ENCODE results near the gene GAS2L1.

The GAS2L1 gene

DNA sequence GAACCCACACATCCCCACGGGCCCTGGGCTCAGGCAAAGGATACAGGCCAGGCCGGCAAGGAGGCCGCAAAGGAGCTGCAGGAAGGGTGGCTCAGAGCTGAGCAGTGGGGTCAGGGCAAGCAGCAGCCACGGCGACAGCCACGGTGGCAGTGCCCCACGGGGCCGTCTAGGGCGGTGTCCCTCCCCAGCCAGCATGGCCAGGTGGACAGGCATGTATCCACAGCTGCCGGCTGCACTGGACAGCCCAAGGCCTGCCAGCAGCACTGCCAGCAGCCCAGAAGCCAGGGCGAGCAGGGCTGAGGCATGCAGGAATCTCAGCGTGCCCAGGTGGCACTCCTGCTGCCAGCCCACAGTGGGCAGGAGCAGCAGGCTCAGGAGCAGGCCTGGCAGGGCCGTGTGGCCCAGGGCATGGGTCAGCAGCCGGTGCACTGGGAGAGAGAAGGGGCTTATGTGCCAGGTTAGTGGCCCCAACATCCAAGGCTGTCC, 42.6 kb upstream of the GAS2L1 start:
- H3K4me3 ChIP-seq (replicated peaks; ENCODE audit: low read depth, low read length): no peak overlapping the region
- TF ChIP-seq, protein P1, sequence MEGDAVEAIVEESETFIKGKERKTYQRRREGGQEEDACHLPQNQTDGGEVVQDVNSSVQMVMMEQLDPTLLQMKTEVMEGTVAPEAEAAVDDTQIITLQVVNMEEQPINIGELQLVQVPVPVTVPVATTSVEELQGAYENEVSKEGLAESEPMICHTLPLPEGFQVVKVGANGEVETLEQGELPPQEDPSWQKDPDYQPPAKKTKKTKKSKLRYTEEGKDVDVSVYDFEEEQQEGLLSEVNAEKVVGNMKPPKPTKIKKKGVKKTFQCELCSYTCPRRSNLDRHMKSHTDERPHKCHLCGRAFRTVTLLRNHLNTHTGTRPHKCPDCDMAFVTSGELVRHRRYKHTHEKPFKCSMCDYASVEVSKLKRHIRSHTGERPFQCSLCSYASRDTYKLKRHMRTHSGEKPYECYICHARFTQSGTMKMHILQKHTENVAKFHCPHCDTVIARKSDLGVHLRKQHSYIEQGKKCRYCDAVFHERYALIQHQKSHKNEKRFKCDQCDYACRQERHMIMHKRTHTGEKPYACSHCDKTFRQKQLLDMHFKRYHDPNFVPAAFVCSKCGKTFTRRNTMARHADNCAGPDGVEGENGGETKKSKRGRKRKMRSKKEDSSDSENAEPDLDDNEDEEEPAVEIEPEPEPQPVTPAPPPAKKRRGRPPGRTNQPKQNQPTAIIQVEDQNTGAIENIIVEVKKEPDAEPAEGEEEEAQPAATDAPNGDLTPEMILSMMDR (IDR thresholded peaks at IDR 0.05; ENCODE audit: low read depth, low read length, missing control alignments): no peak
- DNase-seq (ENCODE audit: extremely low read depth, low read depth): no peak

DNA sequence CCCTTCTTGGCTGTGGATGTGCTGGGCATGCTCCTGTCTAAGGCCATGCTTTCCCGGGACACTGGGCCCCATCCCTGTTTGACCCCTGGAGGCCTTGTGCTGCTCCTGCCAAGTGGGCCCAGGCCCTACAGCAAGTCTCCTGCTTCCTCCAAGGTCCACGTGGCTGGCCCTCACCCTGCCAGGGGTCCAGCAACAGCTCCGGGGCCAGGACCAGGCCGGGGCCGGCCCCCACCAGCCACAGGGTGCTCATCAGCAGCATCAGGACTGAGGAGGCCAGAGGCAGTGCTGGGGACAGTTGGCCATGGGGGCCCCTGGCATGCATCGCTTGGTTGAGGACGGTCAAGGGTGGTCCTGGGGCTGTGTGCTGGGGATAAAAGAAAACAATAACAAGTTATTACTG, 41.1 kb upstream of the GAS2L1 start:
- TF ChIP-seq, protein P1 (IDR thresholded peaks at IDR 0.05; ENCODE audit: low read depth, low read length, missing control alignments): no peak
- no peak for DNase-seq (ENCODE audit: extremely low read depth, low read depth)
- no peak overlapping the region for H3K4me3 ChIP-seq (replicated peaks; ENCODE audit: low read depth, low read length)

DNA sequence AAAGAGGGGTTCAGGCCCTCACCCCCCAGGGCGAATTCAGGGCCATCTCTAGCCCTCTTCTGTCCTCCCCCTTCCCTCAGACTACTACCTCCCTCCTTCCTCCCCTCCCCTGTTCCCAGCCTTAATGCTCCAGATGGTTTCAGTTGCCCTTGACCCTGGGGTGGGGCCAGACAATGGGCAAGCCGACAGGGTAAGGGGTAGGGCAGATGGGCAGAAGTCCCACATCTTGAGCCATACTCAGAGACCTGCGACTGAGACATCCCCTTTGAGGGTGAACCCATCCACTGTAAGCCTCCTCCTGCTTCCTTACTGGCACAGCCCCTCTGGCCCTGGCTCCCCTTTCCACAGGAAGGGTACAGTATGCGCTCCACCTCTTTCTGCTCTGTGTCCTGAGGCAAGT, 40.5 kb upstream of the GAS2L1 start:
- TF ChIP-seq, protein P1 (IDR thresholded peaks at IDR 0.05; ENCODE audit: low read depth, low read length, missing control alignments): no peak
- peak overlapping the region; percentile 80 for H3K4me3 ChIP-seq (replicated peaks; ENCODE audit: low read depth, low read length)
- DNase-seq (ENCODE audit: extremely low read depth, low read depth): no peak

GRCh38 chr22:29266564-29267461, 39.6 kb upstream of the GAS2L1 start:
- TF ChIP-seq, protein P1 (IDR thresholded peaks at IDR 0.05; ENCODE audit: low read depth, low read length, missing control alignments): no peak
- no peak for DNase-seq (ENCODE audit: extremely low read depth, low read depth)
- H3K4me3 ChIP-seq (replicated peaks; ENCODE audit: low read depth, low read length): peak overlapping the region; percentile 80

- peak overlapping the region; percentile 80 for H3K4me3 ChIP-seq (replicated peaks; ENCODE audit: low read depth, low read length)
- TF ChIP-seq, protein P1 (IDR thresholded peaks at IDR 0.05; ENCODE audit: low read depth, low read length, missing control alignments): no peak
- no peak for DNase-seq (ENCODE audit: extremely low read depth, low read depth)
Measured at GRCh38 chr22:29267462-29267857, 39.0 kb upstream of the GAS2L1 start.

- TF ChIP-seq, protein P1 (IDR thresholded peaks at IDR 0.05; ENCODE audit: low read depth, low read length, missing control alignments): no peak
- H3K4me3 ChIP-seq (replicated peaks; ENCODE audit: low read depth, low read length): peak within 1 kb of the TSS; percentile 80
- peak; percentile 71 for DNase-seq (ENCODE audit: extremely low read depth, low read depth)
Measured at GRCh38 chr22:29267858-29268510, 38.5 kb upstream of the GAS2L1 start, which contains the start of the genes EWSR1 and RHBDD3. EWSR1 (plus strand) TSS chr22:29268268; CDS start chr22:29268337, 69 bp downstream. RHBDD3 (minus strand) TSS chr22:29267981; CDS start chr22:29265626, 2,355 bp downstream.
